ENCODE measurements around the gene ADAMTS4.

Gene ADAMTS4

DNA sequence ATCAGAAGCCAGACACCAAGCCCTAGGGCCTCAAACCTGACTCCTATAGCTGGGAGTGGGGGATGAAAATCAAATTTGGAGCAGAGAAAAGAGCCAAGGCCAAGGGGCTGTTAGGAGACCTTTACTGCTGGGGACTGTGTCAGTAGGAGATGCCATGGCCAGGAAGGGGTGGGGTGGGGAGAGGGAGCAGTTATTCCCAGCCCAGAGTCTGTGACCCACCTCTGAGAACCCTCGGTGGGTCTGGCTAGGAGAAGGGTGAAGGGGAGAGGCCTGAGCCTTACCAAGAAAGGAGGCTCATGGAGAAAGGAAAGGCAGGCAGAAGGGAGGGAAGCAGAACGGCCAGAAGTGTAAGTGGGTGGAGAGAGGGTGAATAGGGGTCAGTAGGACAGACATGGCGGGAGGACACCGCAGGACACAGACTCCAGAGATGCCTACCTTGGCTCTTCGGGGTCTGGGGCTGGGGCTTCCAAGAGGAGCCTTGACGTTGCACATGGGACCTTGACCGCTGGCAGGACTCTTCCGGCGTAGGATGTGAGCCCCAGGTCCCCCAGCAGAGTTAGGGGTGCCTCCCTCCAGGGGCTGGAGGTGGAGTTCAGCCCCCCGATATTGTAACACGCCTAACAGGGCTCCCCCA, 1.2 kb downstream of the ADAMTS4 start:
- no peak for DNase-seq (ENCODE audit: low spot score)
- TF ChIP-seq, protein P1, sequence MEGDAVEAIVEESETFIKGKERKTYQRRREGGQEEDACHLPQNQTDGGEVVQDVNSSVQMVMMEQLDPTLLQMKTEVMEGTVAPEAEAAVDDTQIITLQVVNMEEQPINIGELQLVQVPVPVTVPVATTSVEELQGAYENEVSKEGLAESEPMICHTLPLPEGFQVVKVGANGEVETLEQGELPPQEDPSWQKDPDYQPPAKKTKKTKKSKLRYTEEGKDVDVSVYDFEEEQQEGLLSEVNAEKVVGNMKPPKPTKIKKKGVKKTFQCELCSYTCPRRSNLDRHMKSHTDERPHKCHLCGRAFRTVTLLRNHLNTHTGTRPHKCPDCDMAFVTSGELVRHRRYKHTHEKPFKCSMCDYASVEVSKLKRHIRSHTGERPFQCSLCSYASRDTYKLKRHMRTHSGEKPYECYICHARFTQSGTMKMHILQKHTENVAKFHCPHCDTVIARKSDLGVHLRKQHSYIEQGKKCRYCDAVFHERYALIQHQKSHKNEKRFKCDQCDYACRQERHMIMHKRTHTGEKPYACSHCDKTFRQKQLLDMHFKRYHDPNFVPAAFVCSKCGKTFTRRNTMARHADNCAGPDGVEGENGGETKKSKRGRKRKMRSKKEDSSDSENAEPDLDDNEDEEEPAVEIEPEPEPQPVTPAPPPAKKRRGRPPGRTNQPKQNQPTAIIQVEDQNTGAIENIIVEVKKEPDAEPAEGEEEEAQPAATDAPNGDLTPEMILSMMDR (IDR thresholded peaks at IDR 0.05; ENCODE audit: extremely low read depth, missing control alignments), result no peak

DNA sequence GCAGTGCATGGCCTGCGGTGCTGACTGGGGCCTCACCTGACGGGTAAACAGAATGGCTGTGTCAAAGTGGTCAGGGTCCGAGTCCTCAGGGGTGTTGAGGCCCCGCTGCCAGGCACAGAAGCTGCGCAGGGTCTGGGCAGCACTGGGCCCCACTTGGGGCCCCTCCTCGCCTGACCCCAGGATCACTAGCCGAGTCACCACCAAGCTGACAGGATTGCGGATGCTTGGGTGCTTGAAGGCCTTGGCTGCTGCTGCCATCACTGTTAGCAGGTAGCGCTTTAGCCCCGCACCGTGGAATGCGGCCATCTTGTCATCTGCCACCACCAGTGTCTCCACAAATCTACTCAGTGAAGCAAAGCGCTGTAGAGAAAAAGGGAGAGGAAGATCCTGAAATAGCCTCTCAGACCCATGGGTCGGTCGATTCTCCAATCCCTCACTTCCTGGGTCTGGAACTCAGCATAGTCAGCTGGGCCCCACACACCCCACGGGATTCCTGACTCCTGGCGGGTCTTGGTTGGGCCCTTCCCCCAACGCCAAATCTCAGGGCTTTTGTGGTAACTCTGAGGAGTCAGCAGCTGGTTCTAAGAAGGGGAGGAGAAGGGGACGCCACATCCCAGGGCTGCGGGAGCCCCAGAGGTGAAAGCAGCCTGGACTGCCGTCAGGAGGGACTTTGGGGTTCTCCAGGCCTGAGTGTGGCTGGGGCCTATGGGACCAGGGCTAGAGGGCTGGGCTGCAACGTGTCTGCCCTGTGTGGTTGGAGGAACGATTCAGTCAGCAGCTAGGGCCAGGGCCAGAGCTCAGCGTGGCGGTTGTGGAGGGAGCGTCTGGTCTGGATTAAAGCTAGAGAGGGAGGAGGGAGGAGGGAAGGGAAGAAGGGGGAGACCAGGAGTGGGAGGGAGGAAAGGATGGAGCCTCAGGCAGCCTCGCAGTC, 2.1 kb downstream of the ADAMTS4 start:
- TF ChIP-seq, protein P1 (IDR thresholded peaks at IDR 0.05; ENCODE audit: extremely low read depth, missing control alignments), result no peak

DNA sequence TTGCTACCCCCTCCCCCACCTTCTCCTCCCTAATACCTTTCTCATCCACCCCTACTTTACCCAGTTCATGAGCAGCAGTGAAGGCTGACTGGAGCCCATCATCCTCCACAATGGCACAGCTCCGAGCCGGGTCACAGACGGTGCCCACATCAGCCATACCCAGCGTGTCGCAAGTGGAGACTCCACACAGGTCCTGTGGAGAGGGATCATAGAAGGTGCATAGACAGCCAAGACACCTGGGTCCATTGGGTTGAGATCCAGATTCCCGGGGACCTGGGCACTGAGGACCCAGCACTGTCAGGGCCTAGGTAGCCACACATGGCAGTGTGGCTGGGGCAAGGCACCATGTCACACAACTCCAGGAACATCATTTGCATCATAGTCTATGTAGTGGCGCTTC, 2.7 kb downstream of the ADAMTS4 start:
- TF ChIP-seq, protein P1 (IDR thresholded peaks at IDR 0.05; ENCODE audit: extremely low read depth, missing control alignments), result no peak
- no peak for DNase-seq (ENCODE audit: low spot score)

More for the DNA sequence above, 2.1 kb downstream of the ADAMTS4 start:
- DNase-seq (ENCODE audit: low spot score), result no peak

DNA sequence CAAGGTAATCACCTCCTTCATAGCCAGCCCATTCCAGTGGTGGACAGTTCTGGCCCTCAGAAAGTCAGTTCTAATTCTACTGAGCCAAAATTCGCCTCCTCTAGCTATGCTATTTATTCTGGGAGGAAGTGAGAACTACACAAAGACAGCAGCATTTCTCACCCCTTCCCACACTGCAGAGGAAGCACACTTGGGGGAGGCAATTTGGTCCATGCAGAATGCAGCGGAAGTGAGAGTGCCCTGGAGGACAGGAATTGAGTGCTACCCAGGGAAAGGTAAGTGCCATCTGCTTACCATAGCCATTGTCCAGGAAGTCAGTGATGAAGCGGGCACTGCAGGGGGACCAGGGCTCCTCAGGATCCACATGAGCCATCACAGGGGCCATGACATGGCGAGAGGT, 3.7 kb downstream of the ADAMTS4 start:
- no peak for DNase-seq (ENCODE audit: low spot score)
- TF ChIP-seq, protein P1 (IDR thresholded peaks at IDR 0.05; ENCODE audit: extremely low read depth, missing control alignments), result no peak

DNA sequence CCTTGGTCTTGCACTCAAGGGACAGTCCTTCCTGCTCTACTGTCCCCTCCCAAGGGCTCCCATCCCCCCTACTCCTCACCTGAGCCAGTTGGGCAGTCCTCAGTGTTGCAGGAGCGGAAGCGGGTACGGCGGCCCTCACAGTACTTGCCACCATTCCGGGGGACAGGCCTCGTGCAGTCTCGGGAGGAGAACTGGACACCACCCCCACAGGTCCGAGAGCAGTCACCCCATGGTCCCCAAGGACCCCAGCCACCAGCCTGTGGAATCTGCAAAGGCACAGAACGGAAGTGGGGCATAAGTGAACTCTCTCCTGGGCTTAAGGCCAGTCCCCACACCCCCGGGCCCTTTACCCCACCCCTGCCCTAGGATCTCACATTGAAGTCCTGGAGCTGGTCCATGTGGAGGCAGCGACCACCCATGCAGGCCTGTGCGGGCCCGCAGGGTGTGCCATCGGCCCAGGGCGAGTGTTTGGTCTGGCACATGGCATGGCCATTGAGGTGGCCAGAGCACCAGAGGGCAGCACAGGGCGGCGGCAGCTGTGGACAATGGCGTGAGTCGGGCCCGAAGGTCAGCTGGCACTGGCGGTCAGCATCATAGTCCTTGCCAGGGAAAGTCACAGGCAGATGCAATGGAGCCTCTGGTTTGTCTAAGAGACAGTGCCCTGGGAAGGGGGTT, 5.2 kb downstream of the ADAMTS4 start:
- no peak for DNase-seq (ENCODE audit: low spot score)
- TF ChIP-seq, protein P1 (IDR thresholded peaks at IDR 0.05; ENCODE audit: extremely low read depth, missing control alignments), result peak; percentile 0

DNA sequence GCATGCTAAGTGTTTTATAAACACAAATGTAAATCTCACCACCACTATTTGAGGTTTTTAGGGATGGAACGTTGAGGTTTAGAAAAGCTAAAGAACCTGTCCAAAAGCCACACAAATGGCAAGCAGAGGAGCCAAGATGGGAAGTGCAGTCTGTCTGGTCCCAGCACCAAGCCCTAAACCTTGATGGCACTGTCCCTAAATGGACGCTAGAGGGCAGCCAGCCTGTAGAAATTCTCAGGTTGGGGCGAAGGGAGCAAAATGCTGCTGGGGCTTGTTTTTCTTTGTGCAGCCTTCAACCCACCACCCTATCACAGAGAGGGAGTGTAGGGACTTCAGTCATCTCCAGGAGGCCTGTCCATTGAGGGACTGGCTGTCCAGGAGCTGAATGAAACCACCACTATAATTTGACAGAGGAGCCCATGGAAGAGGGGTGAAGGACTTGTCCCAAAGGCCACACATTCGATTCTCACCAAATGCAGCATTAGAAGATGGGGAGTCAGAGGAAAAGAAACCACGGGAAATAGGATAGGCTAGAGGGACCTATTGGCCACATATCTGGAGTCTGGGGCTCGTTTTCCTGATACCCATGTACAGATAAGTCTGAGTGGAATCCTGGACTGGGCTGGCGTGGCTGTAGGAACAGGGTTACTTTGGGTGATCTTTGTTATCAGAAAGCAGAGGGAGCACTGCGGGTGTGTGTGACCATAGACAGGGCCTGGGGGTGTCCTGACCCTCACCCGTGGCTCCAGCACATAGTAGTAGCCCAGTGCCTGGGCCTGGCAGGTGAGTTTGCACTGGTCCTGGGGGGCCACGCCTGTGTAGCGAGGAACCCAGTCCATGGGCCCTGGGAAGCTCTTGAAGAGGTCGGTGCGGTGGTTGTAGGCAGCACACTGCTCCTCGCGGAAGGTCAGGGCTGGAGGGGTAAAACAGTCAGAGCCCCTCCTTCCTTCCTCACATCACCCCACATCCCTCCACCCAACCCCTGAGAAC, 6.1 kb downstream of the ADAMTS4 start:
- peak; percentile 80 for DNase-seq (ENCODE audit: low spot score)
- TF ChIP-seq, protein P1 (IDR thresholded peaks at IDR 0.05; ENCODE audit: extremely low read depth, missing control alignments), result peak; percentile 98

Measured in GM20000 (cell line).